Ovary (tissue), 9 donors: ENCODE measurements around the gene SOCS7. TPM values are rescaled to one million over a fixed set of nuclear protein-coding genes. Genes with fewer than 3 reads are reported as not detected.

Source experiments
- DNase-seq, 5 donors: peaks; one replicate each; pipeline ENCODE4 v3.0.0-alpha.2; 2019 to 2020
- H3K27ac ChIP-seq, 2 donors: fragments of 200-600 bp; one replicate each; pipeline versions ENCODE4 v1.5.1 to v1.8.0; 2019 to 2022
- H3K27me3 ChIP-seq: fragments of 200-600 bp; one replicate; pipeline ENCODE4 v1.8.0; 2022
- H3K36me3 ChIP-seq: fragments of 200-600 bp; sonication (generic); one replicate; pipeline ENCODE4 v1.5.1; 2019
- H3K4me1 ChIP-seq: one replicate; pipeline ENCODE4 v1.8.1; 2013; ENCODE audit warnings: mild to moderate bottlenecking, moderate library complexity; ENCODE audit not compliant: insufficient read depth
- H3K4me3 ChIP-seq: fragments of 200-600 bp; sonication (generic); one replicate; pipeline ENCODE4 v1.5.1; 2017
- H3K9me3 ChIP-seq, 2 donors: fragments of 200-600 bp in 1 of 2; sonication (generic) in 1 of 2; one replicate each; pipeline versions ENCODE4 v1.5.1 to v1.8.1; 2013 to 2019; ENCODE audit warnings: mild to moderate bottlenecking in 1 of 2, moderate library complexity in 1 of 2
- CTCF ChIP-seq, 3 donors: fragments of 450-650 bp in 2 of 3; fragments of 200-600 bp in 1 of 3; IDR thresholded peaks; one replicate each; pipeline versions ENCODE4 v1.5.1 to v1.8.0; 2016 to 2022; ENCODE audit warnings: antibody characterized with exemption in 3 of 3, mild to moderate bottlenecking in 1 of 3
- EP300 ChIP-seq: sonication (generic); formaldehyde crosslinking; IDR thresholded peaks from one replicate; pipeline ENCODE4 v1.6.1; 2017; ENCODE audit warnings: antibody characterized with exemption
- POLR2A ChIP-seq: fragments of 450-650 bp; IDR thresholded peaks from one replicate; pipeline ENCODE4 v1.6.1; 2017; ENCODE audit warnings: antibody characterized with exemption, mild to moderate bottlenecking, moderate library complexity
- WGBS, 3 donors: extraction: QIAGEN DNeasy Blood & Tissue Kit in 1 of 3; methylation state at CpG; one replicate each; pipeline versions ENCODE4 v1.1.5 to v1.1.7; 2013 to 2017; 5-methylcytosine and 5-hydroxymethylcytosine counted together
- intact Hi-C, 4 donors: fragments of 100-400 bp; cut with DNase I; formaldehyde crosslinking; loops; one replicate each; pipeline versions ENCODE4 v1.11.0 to v1.15.1; 2022 to 2023
- polyA plus RNA-seq, 2 donors: library from polyadenylated mRNA; stranded (reverse); fragments of 200-250 nt in 1 of 2; fragments of 350-450 nt in 1 of 2; fragmentation: Illumina TruSeq in 1 of 2; extraction: RNeasy Lipid Tissue Mini Kit (QIAGEN cat#74804) in 1 of 2; gene quantifications; one replicate each; pipeline ENCODE4 v1.2.3, GENCODE V29; 2013 to 2014
- total RNA-seq, 7 donors: library from RNA; depleted of rRNA in 2 of 7; stranded (reverse); fragments of >200 nt in 2 of 7; fragmentation: NEBNext Ultra II Directional in 3 of 7; extraction: Animal tissue kit (Norgen Biotek cat#: 25700) in 3 of 7; gene quantifications; one replicate each; pipeline versions ENCODE4 v1.1.0 to v1.2.4, GENCODE V29; 2016 to 2023
- donor health status: DM: no; HTN: no; CAD: no; lungs with moderate emphysema.
- donor health status: DM: no; HTN: no; CAD: no.
- donor health status: Bipolar disorder and iron deficiency.
- donor health status: DM: yes; HTN: yes; CAD: no.
- donor health status: DM: no; HTN: no; CAD: no.
- donor health status: DM: yes; HTN: yes; CAD: no.

Gene SOCS7
- total and polyA plus RNA-seq, 9 donors = 8.9 to 23.8 (median 19.6) TPM

- H3K36me3 ChIP-seq = no peaks in the 10 kb centered on the region
- H3K4me3 ChIP-seq = no peak overlapping the region
- intact Hi-C loops = no loop called here
- no peaks in the 10 kb centered on the region for H3K27me3 ChIP-seq
- TF ChIP-seq CTCF (IDR thresholded peaks at IDR 0.05) (no peak), POLR2A (no peak), EP300 (no peak)
- no peak overlapping the region for H3K27ac ChIP-seq
- no peaks in the 10 kb centered on the region for H3K4me1 ChIP-seq
- no peak for DNase-seq
- no peaks in the 10 kb centered on the region for H3K9me3 ChIP-seq
- WGBS, 3 donors = 40 to 41% (median 40%) methylated on average over 12 of the region's 12 CpGs
Observed at GRCh38 chr17:38333635-38334295, 17.9 kb upstream of the SOCS7 start.

GRCh38 chr17:38334480-38335364, 16.9 kb upstream of the SOCS7 start:
- intact Hi-C loops = no loop called here
- 82 to 88% (median 83%) methylated on average over 30 of the region's 30 CpGs for WGBS, 3 donors
- TF ChIP-seq CTCF (IDR thresholded peaks at IDR 0.05) (no peak), POLR2A (no peak), EP300 (no peak)
- Histone ChIP-seq H3K9me3 (no peaks in the 10 kb centered on the region), H3K36me3 (no peaks in the 10 kb centered on the region), H3K4me3 (no peak overlapping the region), H3K27ac (no peak overlapping the region), H3K4me1 (no peaks in the 10 kb centered on the region), H3K27me3 (no peaks in the 10 kb centered on the region)
- DNase-seq = no peak

- no peak for TF ChIP-seq CTCF (IDR thresholded peaks at IDR 0.05)
- no peak for TF ChIP-seq POLR2A
- TF ChIP-seq EP300 = no peak
Observed at GRCh38 chr17:38336838-38337237, 14.8 kb upstream of the SOCS7 start.

GRCh38 chr17:38338053-38338452, 13.6 kb upstream of the SOCS7 start:
- 68 to 72% (median 71%) methylated on average over 5 of the region's 5 CpGs for WGBS, 3 donors
- TF ChIP-seq CTCF (IDR thresholded peaks at IDR 0.05) (no peak), EP300 (no peak), POLR2A (no peak)
- H3K4me3 ChIP-seq = no peak overlapping the region
- no peaks in the 10 kb centered on the region for H3K27me3 ChIP-seq
- intact Hi-C loops = no loop called here
- H3K9me3 ChIP-seq = no peaks in the 10 kb centered on the region
- no peak for DNase-seq
- H3K4me1 ChIP-seq = no peaks in the 10 kb centered on the region
- no peaks in the 10 kb centered on the region for H3K36me3 ChIP-seq
- no peak overlapping the region for H3K27ac ChIP-seq

More at GRCh38 chr17:38336838-38337237, 14.8 kb upstream of the SOCS7 start:
- no peak overlapping the region for H3K4me3 ChIP-seq
- no peak overlapping the region for H3K27ac ChIP-seq
- no peak for DNase-seq
- no peaks in the 10 kb centered on the region for H3K36me3 ChIP-seq
- intact Hi-C loops = no loop called here
- 89 to 97% (median 93%) methylated on average over 11 of the region's 11 CpGs for WGBS, 3 donors
- H3K27me3 ChIP-seq = no peaks in the 10 kb centered on the region
- H3K4me1 ChIP-seq = no peaks in the 10 kb centered on the region
- H3K9me3 ChIP-seq = no peaks in the 10 kb centered on the region
